Left hindlimb (tissue), 1 donor: ENCODE data around the gene SERTAD2.

ENCODE experiments used
- DNase-seq: peaks from one replicate; pipeline ENCODE4 v3.0.0-alpha.2; 2018

SERTAD2 gene

DNA sequence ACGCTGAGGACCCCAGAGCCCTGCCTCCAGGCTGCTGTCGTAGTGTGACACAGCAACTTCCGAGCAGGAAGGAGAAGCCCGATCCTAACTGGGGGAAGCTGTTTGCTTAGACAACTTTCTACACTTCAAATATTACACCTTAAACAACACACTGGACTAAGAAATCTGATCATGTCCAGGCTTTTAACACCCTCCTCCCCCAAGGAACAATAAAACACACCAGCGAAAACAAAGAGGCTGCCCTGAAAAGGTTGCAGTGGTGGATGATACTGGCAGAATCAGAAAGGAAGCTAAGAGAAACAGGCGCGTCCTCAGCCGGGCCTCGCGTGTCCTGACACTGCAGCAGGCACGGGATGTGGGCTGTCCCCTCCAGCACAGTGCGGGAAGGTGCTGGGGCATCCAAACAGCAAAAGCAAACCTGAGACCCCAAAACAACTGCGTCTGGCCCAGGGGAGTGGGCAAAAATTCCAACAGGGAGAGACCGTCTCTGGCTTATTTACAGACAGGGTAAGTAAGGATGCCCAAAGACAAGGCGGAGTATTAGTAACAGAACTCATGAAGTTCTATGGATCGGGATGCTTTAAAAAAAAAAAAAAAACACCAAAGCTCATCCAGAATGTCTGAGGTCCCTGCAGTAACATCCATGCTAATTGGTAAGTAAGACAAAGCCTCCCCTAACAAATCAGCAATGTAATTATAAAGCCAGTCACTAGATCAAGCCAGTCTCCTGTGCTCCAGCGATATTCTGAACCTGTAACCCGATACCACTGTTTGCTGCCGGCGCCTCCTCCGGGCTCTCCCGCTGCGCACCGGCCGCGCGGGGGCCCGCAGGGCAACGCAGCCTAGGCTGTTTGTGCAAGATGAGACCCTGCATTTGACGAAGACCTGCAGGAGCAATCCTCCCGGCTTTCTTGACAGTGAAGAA is 9.0 kb downstream of the SERTAD2 start:
- peak; percentile 89 for DNase-seq

DNA sequence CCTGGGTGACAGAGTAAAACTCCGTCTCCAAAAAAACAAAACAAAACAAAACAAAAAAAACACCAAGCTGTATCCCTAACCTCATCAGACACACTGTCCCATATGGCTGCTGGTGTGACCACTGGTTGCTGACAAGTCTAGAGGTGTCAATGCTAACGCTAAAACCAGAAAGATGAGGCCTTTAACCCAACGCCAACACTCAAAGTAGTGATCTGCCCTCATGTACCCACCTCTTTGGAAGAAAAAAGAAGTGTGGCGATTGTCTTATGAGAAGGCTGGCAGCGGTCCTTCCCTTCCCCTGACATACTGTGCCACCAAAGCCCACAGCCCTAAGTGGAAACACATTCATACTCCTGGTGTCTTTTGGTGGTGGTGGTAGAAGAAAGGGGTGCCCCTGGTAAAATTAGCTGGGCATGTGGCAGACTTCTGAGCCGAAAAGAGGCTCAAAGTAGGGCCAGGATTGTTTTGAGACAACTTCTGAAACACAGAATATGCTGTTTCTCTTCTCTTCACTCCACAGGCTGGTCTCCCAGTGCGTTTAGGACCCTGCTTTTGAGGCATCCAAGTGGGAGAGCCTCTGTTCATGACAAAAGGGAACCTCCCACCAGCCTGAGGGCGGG is 9.8 kb downstream of the SERTAD2 start:
- no peak for DNase-seq

DNA sequence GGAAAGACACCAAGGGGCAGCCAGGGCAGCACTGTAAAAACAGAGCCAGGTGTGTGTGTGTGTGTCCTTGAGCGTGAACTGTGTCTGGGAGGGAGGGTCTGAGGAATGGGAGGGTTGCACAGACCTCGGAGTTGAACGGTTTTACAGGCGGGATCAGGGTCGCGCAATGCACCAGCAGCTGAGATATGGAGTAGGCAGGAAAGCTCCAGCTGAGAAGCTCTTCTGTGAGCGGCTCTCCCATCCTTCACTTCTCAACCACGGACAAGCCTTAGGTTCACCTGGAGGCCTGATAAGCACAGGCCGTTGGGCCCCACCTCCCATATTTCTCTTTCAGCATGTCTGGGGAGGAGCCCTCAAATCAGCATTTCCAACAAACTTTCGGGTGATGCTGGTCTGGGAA is 12.1 kb downstream of the SERTAD2 start:
- DNase-seq, result no peak

DNA sequence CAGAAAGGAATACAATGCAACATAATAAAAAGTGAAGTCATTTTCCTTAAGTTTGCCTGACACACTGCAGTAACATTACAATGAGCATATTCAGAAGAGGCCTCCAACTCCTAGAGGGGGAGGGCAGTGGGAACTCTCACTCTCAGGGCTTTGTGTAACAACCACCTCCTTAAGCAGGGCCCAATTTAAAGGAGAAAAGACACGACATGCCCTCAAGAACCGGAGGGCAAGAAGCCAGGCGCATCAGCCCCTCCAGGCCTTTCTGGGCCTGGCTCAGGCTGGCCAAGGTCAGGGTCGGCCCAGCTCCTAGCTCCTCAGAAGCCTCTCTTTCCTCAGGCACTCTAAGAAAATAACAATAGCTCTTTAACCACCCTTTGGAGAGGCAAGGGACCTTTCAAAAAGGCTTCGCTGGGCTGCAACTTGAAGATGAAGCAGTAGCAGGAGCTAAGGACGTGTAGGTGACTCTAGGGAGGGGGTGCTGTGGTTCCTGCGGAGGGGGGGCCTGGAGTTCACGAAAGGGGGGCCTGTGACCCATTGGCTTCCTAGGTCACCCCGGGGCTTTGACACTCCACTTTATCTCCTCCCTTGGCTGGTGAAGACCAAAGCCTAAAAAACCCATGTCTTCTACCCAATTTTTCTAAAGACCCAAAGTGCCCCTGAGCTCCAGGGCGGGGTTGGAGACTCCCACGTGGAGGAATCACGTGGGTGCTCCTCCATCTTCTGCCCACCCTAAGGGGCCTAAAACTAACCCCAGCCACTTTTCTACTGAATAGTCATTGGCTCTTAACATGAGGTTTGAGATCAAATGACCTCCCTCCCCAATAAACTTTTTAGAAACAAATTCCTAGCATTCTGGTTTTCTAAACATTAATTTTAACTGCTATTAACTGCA is 13.3 kb downstream of the SERTAD2 start:
- no peak for DNase-seq

DNA sequence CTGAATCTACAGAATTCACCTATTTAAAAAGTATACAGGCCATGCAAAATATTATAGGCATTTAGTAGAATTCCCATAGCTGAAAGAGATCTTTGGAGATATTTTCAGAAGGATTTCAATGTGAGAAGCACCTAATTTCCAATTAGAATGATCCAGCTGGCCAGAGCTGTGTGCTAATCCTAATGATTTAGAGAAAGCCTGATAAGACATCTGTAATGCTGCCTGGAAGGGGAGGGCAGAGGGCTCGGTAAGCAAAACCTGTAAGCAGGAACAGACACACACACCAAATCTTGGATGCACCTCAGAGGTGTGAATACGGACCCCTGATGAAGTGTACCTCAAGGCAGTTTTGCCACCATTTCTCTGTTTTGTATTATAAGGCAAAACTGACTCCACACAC is 14.0 kb downstream of the SERTAD2 start:
- DNase-seq, result no peak

DNA sequence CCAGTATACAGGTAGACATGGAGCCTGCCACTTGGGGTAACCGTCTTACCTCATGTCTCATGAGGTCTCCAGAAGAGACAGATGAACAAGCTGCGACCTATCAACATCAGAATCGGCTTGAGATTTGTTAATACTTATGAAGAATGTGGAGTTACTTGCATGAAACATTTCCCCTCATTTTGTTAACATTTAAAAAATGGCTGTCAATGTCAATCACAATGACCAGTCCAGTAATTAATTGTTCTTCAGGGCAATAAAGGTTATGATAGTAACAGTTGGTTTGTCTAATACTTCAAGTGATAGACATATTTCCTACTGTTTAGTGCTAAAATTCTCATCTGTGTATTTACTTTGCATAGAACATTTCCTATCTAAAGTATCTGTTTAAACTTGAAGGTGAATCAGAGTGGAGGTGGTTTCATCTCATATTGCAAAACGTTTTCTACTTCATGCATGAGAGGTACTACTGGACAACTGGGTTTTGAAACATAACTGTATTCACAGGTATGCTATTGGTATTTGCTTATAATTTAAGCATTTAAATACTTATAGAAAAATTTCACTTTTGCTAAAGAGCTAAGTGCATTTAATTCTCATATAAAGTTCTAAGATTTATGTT is 15.1 kb downstream of the SERTAD2 start:
- no peak for DNase-seq

DNA sequence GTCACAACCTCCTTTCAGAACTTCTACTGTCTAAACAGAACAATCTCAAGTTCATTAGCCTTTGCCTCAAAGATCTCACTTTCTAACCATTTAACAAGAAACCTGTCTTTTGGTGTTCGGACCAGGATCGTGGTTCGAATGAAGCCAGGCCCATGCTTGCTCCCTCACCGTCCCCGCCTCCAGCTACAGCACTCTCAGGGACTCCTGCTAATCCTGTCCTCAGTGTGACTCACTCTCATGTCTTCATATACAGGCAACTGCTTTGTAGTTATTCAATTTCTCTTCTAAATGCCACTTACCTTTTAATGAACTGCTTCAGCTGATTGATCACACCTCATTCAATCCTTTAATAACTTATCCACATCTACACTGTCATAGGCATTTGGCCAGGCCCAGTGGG is 15.8 kb downstream of the SERTAD2 start:
- no peak for DNase-seq

DNA sequence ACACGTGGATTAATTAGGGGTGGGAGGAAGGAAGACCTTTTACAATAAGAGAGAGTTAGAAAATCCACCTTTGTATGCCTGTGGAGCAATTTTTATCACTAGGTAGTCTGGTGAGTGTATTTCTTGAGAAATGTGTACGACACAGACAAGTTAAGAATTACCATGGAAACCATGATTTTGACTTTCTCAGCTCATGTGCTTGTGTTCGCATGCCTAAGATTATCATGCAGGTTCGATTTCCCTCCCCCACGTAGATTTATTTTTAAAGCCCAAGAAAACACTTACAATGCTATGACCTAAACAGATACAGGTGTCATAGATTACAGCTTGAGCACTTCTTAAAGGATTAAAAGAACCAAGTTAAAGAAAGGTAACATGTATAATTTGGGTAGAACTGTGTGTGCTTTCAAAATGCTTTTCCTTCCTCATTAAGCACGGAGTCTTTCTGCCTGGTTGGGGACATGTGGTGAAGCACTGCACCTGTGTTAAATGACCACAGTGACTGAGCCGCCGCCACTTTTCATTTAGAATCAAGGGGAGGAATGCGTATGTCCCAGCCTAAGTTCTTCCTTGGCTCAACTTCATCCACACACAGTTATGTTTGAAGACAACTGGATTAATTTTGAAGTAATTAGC is 16.6 kb downstream of the SERTAD2 start:
- DNase-seq, result no peak

DNA sequence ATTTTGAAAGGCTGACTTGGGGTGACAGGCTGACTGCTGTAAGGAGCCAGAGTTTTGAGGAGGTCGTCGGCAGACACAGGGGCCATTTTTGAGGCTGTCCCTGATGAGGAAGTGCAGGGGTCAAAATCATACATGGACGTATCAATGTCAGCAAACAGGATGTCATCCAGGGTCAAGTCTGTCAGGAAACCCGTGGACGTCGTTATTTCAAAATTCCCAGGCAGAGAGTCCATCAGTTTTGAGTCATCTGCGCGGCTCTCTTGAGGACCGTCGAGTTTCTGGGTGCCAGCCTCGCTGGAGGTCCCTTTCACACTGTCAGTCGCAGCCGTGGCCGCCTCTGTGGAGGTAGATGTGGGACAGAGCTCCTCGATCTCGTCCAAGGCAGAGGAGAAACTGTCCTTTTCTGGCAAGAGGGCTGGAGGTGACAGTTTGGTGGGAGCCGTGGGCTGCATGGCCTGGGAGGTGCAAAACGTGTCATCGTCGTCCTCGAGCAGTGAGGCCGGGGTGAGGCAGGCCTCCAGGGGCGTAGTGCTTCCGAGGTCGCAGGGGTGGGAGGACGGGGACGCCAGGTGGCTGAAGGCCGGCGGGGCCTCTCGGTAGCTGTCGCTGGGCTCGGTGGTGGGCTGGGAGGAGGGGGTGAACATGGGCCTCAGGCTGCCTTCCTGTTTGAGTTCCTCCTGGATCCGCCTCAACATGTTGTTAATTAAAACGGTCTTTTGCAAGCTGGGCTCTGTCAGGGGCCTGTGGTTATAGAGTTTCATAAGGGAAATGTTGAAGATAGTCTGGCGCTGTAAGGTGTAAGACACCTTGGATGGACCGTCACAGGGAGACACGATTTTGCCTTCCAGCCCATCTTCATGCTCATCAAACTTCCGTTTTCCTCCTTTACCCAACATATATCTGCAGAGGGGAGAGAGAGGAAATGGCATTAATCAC is 17.5 kb downstream of the SERTAD2 start:
- DNase-seq, result no peak

DNA sequence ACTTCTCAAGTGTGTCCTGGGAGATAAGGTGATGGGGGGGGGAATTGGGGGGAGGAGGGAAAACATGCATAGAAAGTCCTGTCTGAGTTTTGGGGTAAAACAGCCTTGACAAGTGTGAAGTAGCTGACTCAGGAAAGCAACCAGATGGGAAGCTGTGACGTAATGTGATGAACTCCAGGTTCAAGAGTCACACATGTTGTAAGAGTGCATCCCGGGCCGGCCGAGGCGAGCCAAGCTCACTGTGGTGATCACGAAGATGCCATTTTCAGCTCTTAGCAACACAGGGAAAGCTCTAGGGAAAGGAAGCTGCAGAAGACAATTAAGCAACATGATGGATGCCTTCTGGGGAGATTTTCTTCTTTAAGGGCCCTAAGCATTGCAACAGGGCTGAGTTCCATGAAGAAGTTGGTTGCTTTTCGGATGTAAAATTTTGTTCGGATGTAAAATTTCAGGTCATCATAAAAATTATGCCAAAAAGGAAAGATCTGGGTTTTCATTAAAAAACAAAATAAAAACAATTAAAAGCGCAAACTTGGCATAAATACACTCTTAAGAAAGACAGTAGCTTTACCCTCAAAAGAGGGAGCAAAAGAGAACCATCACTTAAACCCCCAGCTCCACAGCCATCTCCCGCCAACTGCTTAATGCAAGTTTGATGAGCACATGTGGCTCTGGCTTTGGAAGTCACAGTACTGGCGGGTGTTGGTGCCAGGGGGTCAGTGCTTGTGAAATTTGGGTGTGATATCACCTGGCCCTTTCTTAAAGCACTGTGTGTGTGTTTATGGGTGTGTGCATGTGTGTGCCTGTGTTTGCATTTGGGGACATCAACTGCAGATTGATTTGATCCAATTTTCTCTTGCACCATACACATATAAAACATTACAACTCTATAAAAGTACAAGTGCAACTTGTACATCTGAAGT is 19.1 kb downstream of the SERTAD2 start:
- no peak for DNase-seq

DNA sequence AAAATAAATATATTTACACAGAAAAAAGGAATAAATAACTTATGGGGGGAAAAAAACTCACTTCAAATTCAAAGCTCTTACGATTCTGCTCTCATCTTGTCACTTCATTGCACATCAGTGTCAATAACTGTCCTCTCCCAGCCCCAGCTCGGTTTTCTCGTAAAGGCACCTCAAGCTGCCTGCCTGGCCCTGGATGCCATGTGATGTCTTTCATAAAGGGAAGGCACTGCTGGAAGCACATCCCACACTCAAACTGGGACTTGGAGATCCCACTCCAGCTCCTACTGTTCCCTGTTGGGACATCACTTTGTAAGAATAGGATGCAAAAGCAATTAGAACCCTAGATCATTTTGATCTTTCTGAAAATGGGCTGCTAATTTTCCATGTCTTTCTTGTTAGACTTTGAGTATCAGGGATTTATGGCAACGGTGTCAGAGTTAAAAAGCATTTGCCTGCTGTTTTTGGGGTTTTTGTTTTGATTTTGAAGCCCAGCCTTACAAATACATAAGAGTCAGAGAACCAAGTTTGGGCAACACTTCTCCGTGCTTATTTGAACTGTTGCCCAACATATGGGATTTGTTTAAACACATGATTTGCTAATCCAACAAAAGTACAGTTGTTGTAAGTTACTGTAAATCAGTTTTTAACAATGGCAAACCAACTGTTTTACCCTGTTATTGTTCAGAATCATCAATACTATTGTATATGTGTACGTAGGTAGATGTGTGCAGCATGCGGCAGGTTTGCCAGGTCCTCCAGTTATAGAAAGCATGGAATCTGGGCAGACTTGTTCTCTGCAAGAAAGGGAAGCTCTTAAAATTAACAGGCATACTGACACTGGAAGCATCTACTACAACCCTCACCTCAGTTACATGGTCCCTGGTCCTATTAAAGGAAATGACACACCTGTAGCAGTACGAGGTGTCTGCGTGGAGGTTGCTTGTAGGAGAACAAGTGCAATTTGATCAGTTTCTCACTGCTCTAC is 20.6 kb downstream of the SERTAD2 start:
- DNase-seq, result no peak

DNA sequence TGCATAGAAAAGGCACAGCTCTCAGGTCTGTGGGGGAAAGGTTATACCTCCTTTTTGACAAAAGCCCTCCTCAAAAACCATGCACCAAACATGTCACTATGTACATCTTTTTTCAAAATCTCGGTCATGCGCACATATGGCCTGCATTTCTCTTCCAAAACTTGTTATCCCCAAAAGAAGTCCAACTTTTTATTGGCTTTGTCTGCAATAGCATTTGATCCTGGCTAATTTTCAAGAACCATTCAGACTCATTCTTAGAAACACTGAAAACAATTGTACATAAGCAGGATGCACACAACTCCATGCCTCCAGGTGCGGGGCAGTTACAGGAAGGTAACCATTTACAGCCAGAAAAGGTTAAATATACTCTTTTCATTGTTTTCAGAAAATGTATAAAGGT is 21.9 kb downstream of the SERTAD2 start:
- DNase-seq, result no peak

DNA sequence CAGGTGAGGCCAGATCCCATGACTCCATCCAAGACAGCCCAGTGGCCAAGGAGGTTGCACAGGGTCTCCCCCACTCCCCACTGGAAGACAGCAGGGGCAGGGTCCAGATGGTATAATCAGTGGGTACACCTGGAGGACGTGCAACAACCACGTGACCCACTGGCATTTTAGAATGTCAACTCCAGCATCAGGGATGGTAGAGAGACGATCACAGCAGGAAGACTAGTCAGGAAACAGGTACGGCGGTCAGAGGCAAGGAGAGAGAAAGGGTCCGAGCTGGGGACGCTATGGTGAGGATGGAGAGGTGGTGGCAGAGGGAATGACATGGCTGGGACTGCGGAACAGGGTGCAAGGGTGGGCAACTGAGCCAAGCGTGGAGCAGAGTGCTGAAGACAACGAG is 23.0 kb downstream of the SERTAD2 start:
- no peak for DNase-seq

DNA sequence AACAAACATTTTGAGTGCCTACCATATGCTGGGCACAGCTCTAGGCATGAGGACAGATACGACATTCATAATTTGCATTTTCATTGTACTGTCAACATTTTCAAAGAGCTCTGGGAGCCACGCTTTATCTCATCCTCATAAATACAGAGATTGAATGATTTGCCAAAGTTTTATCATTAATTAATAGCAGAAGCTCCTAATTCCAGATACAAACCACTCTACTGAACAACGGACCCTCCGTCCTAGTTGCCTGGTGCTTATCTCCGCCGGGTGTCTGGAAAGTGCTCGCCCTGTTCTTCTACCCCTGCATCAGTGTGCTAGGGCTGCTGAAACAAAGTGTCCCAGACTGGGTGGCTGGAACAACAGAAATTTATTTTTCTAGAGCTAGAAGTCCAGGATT is 23.8 kb downstream of the SERTAD2 start:
- no peak for DNase-seq

DNA sequence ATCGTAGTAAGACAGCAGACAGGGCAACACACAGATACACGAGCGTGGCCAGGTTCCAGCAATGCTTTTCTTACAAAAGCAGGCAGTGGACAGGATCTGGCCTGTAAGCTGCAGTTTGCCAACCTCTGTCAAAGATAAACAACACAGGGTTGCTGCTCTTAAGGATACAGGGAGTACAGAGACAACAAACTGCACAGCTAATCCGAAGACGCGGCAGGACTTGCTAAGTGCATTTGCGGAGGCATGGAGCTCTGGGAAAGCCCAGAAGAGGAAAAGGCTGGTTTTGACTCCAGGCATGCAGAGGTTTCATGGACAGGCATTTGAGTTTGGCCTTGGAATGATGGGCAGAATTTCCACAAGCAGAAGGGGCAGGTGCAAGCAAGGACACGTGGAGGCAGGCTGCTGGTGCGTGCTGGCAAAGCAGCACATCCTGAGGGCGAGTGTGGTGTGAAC is 24.4 kb downstream of the SERTAD2 start:
- no peak for DNase-seq

DNA sequence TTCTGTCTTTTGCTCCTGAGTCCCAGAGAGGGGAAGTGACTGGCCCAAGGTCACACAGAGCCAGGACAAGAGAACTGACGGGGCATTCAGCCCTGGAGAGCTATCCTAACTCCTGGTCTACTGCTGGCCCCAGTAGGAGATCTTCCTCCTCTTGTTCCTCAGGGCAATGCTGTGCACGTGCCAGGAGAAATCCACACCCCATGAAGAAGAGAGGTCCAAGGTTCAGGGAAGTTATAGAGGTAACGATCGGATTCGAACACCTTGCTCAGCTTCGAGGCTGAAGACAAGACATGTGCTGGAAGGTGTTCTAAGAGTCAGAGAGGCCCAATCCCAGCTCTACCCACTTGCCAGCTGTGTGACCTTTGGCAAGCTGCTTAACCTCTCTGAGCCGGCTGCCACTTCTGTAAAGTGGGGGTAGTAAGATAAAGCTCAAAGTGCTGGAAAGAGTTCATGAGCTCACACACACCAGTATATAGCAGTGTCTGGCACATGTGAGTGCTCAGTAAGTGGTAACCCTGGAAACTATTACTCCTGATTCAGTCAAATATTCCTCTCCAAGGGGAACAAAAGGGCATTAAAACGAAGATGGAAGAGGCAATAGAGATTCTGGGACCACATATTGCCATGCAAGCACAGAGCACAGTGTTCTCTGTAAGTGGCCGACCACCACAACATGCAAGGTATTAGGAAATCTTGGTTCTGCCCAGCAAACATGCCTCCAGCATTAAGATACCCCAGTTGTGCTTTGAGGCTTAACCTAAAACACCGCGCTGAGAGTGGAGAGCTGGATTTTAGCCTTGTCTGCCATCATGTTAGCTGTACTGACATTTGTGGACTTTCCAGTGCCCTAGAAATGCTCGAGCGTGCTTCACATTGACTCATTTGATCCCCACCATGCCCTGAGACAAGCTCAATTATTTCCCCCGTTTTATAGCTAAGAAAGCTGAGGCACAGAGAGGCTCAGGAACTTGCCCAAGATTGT is 25.6 kb downstream of the SERTAD2 start:
- no peak for DNase-seq

DNA sequence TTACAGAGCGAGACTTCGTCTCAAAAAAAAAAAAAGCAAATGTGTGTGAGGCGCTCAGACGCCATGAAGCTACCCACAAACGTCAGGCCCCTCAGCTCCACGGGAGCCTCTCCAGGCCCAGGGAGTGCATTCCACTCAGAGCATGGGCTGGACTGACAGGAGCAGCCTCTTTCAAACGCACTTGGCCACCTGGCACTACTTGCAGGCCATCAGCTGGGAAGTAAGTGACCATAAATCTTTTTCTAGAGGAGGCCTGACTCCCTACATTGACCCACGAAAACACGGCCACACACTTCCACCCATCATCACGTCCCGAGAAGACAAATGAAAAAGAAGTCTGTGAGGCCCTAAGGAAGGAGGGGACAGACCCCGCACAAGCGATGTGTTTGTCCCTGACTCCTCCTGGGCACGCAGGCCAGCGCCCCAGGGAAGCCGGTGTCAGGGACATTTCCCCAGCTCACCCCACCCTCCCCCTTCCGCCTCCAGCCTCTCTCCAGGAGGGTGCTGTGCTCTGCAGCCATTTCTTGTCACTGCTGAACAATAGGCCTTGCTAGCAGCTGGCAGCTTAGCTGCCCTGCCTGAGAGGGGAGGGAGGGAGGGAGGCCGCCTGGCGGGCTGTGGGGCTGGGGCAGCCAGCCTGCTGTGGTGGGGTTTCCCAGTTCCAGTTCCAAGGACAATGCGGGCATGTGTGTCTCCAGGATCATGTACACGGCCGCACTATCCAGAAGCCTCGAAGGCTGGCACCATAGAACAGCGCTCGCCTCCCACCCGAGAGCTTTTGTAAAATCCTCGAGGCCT is 26.6 kb downstream of the SERTAD2 start:
- no peak for DNase-seq
